ENCODE measurements around the gene CRACR2B.

The CRACR2B gene

DNA sequence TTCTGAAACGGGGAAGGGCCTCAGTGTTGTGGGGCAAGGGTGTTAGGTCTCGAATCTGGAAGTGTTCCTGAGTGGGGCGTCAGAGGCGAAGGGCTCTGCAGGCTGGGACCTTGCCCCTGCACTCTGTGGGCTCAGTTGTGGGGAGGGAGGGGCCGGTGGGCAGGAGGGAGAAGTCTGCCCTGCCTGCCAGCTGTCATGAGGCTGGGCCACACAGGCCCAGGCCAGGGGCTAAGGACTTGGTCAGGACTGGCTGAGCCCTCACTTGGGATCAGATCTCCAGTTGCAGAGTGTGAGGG, at the start of gene CRACR2B:
CRACR2B (plus strand) TSS at position 23 of the 296 bp plus-strand sequence. CDS start 689 bp downstream, outside the sequence.
- DNase-seq (ENCODE audit: low spot score) = no peak

DNA sequence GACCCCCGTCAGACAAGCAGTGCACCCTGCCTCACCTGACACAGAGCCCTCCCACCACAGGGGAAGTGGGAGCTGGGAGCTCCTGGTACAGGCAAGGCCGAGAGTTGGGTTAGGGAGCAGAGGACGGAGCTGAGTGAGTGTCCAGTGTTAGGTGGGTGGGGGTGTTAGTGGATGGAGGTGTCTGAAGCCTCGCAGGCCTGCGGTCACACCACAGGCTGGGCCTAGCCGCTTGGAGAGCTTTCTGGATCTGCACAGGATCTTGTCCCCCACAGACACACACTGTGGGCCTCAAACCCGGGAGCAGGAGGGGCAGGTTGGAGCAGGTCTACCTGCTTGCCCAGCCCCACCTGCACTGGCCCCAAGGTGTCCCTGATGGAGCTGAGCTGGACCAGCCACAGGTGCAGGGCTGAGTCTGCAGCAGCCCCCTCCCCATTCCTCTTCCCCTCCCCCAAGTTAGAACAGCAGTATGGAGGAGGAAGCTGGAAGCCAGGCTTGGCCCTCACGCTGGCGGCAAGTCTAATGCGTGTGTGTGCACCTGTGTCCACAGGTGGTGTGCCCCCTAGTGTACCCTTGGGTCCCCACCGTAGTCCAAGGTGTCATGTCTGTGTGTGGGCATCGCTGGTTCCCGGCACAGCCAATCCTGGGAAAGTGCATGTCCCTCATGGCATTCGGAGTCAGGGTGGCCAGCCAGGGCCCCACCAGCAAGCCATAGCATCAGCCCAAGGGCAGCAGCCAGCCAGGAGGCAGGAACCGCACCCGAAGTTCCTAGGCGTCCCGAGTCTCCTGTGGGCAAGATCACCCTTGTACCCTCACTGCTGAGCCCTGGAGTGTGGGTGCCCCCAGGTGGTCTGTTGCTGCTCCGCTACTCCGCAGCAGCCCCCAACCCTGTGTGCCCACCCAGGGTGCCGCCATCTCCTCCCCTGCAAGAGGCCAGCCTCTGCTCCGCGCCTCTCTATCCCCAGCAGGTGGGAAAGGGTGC, 48.5 kb upstream of the CRACR2B start:
- DNase-seq (ENCODE audit: low spot score) = no peak

DNA sequence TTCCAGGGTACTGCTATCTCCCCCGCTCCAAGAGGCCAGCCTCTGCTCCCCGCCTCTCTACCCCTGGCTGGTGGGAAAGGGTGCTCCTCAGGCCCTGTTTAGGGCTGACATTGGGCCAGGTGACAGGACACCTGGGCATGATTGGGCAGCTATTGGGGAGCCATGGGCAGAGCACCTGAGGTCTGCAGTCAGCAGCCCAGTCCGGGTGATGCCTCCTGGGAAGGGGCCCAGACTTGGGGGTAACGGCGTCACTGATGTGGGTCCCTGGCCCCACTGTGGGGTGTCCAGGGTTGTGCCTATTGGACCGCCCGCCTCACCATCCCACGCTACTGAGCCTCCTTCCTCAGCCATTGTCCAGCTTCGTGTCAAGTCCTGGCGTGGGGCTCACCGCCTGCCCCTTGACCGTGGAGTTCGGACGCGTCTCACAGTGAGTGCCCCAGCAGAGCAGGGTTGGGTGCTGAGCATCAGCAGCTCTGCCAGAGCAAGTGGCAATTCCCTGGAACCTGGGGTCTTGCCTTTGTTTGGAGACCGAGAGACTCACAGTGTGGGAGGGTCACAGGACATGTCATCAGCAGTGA, 47.7 kb upstream of the CRACR2B start:
- DNase-seq (ENCODE audit: low spot score) = no peak

DNA sequence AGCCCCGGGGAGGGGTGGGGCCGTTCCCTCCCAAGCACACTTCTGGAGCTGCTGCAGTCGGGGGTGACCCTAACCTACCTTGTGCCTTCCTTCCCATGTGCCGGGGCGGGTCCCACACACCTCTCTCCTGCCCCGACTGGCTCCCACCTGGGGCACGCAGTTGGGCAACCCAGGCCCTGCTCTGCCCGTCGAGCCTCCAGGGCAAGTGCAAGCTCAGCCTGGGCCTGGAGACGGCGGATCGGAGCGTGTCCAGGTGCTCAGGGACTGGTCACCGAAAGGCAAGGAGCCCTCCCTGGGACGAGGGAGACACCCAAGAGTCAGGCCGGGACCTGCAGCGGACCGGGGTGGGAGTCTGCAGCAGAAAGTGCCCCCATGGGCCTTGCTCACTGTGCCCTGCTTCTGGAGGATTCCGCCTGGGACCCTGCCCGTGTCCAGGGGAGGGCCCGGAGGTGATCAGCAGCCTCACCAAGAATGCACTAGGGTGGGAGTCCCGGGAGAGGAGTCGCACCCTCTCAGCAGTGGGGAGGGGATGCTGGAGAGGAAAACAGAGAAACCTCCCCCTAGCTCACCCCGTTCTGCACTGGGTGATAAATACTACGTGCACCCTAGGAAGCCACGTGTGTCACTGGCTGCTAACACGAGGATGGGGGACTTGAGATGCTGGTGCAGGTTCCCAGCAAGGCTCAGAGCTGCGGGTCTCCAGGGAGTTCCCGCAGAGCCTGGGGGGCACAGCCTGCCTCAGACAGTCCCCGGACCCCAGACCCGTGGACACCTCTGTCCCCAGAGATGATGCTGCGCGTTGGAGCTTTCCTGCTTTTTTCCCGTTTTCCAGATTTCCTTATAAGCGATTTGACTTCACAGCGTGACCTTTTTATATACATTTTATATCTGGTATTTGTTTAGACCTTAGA, 45.2 kb upstream of the CRACR2B start:
- no peak for DNase-seq (ENCODE audit: low spot score)

DNA sequence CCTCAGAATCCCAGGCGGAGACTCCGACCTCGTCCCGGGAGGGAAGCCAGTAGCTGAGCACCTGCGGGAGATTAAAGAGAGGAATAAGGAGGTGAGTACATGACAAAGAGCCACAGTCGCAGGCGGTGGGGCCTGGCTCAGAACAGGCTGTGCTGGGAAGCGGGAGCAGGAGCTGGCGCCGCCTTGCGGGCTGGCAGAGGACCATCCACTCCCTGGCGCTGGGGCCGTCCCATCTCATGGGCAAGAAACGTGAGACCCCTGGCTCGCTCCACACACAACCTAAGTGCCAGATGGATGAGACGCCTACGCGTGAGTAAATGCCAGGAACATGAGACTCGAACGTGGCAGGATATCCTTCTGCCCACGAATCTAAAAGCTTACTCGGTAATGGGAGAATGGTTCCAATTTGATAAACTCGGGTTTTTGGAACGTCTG, 44.1 kb upstream of the CRACR2B start:
- DNase-seq (ENCODE audit: low spot score) = no peak

DNA sequence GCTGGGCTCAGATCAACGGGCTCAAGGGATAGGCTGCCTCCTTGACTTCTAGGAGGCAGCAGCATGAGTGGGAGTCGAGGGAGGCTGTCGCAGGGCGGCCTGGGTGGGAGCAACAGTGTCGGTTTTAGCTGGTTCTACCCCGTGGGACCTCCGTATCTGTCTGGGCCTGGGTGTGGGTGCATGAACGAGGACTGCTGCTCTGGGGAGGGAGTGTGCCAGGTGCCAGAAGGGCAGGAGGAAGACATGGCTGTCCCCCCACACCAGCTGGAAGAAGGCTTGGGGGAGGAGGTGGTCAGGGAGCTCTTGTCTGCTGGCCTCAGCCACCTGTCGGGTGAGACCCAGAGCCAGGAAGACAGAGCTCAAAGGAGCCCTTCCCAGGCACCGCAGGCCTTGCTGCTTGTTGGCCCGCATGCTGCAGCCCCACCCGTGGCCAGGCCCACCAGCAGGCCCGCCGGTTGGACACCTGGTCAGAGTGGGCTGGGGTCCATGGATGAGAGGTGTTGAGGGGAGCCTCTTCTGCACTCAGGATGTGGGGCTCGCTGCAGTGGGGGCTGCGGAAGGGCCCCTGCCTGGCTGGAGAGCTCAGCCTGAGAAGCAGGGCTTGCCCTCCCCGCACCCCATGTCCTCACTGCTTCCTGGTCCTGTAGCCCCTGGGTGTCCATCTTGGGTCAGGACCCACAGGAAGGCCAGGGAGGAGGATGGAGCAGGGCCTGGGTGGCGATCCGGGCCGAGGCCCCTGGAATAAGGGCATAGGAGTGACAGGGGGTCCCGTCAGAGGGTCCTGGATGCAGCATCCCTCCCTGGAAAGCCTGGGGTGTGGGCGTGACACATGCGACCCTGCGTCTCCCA, 41.3 kb upstream of the CRACR2B start:
- DNase-seq (ENCODE audit: low spot score) = no peak

DNA sequence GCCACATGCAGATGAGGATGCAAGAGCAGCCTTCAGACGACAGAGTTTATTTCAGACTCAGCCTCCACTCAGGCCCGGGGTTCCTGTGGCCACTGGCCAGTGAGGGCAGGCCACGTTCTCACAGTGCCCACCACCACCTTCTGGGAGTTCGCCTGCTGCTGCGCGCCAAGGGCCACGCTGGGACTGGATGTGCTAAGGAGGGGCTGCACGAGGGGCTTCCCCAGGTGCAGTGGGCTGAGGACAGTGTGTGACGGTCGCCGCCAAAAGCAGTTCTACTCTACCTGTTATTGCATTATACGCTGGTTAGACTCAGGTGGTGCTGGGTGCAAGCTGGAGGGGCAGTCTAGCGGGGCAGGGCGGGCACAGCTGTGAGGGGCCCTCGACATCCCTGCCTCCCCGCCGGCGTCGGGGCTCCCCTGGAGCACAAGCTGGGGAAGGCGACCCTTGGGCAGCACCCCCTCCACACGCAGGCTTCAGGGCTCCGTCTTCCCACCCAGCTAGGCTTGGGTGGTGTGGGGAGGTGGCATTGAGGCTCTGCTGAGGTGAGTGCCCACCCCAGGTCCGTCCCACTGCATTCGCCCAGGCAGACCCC, 40.5 kb upstream of the CRACR2B start:
- DNase-seq (ENCODE audit: low spot score) = no peak

DNA sequence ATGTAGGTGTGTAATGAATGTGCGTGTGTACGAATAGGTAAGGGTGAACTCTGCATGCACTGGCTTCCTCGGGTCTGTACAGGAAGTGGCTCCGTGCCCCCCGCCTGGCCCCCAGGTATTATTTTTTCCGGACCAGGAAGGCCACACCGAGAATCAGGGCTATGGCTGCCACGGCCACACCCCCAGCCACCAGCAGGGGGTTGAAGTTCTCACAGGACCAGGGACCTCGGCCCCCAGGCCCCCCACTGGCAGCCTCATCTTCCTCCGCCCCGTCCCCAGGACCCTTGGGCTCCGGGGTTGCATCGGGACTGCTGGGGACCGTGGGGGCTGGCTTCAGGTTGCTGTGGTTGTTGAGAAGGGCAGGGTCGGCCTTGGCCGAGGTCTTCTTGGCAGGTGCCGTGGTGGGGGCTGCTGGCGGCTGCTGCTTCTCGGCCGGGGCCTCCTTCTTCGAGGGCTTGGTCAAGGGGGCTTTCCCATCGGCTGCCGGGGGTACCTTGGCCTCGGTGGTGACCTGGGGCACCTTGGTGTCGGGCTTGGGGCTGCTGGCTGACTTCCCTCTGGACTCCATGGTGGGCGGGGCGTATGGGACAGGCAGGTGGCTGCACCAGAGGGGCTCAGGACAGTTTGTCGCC, 39.6 kb upstream of the CRACR2B start:
- DNase-seq (ENCODE audit: low spot score) = no peak

DNA sequence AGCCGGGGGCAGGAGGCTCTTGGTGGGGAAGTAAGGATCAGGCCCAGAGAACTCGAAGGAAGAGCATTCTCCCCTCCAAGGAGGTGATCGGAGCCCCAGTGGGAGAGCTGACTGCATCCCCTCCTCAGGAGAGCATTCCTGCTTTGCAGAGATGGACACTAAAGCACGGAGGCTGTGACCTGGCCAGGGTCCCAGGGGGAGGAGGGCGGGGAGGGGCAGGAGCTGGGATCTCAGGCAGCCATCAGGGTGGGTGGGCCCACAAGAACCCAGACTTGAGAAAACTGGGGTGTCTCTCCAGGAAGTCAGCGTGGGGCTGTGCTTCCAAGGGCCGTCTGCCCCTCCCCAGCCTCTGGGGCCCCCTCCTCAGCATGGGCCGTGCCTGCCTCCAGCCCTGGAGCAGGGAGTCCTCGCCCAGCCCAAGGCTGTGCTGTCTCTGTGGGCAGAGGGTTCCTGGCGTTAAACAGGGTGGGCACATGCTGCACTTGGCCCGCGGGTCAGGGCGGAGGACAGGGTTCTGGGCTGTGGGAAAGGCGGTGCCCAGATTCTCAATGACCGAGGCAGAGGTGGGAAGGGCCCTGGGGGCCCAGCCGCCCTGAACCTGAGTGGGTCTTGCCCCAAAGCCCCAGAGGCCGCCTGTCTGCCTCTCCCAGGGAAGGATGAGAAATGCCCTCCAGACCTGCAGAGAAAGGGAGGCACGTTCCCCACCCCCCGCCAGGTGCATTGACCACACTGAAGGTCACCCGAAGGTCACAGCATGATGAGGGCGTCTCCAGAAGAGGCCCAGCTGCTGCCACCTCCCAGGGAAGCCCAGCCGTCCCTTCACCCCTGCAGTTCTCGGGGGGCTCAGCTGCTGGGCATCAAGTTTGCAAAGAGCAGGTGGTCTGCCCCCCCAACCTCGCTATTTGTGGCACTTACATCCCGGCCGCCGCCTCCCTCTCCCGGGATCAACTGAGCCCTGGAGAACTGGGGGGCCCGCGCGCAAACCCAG, 38.5 kb upstream of the CRACR2B start:
- DNase-seq (ENCODE audit: low spot score) = no peak

DNA sequence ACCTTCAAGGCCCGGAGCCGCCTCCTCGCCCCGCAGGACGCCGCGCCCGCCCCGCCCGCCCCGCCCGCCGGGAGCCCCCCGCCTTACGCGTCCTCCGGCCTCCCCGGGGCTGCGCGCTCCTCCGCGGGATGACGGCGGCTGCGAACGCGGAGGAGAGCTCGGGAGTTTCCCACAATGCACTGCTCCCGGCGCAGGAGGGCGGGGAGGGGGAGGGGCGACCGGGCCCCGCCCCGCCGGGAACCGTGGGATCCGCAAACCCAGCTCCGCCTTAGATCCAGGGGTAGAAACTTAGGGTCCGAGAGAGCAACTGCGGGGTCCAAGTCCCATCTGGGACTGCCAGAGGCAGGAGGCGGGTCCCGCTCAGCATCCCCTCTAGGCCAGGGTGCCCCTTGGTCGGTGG, 37.8 kb upstream of the CRACR2B start, which contains the start of gene CEND1:
CEND1 (minus strand) TSS at position 148 of the 400 bp plus-strand sequence. CDS start 1,514 bp downstream, outside the sequence.
- DNase-seq (ENCODE audit: low spot score) = no peak

DNA sequence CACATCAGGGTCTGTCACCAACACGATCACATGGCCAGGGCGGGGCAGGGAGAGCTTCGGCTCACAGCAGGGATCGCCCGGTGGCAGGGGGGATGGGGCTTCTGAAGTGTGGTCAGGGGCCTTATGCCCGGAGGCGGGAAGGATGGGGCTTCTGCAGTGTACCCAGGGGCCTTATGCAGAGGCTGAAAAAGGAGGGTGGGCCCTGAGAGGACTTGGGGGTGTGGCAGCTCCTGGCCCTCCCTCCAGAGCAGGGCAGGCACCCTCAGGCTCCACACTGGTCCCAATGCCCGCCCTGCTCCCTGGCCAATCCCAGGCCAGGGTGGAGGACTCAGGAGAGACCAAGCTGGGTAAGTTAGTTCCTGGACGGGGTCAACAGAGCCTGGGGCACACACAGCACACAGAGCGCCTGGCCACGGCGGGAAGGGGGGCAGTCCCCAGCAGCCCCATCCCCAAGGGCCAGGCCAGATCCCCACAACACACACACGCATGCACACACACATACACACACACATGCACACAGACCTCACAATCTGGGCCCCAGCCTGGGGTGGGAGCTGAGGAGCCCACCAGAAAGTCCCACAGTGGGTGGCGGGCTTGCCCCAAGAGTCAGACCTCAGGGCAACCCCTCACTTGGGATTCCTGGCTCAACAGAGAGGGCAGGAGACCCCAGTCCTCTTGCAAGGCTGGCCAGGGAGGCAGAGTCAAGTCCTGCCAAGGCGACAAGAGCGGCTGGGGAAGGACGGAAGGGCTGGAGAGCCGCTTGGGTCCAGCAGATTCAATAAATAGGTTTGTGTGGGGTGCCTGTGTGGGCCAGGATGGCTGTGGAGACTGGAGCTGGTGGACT, 36.8 kb upstream of the CRACR2B start:
- no peak for DNase-seq (ENCODE audit: low spot score)

DNA sequence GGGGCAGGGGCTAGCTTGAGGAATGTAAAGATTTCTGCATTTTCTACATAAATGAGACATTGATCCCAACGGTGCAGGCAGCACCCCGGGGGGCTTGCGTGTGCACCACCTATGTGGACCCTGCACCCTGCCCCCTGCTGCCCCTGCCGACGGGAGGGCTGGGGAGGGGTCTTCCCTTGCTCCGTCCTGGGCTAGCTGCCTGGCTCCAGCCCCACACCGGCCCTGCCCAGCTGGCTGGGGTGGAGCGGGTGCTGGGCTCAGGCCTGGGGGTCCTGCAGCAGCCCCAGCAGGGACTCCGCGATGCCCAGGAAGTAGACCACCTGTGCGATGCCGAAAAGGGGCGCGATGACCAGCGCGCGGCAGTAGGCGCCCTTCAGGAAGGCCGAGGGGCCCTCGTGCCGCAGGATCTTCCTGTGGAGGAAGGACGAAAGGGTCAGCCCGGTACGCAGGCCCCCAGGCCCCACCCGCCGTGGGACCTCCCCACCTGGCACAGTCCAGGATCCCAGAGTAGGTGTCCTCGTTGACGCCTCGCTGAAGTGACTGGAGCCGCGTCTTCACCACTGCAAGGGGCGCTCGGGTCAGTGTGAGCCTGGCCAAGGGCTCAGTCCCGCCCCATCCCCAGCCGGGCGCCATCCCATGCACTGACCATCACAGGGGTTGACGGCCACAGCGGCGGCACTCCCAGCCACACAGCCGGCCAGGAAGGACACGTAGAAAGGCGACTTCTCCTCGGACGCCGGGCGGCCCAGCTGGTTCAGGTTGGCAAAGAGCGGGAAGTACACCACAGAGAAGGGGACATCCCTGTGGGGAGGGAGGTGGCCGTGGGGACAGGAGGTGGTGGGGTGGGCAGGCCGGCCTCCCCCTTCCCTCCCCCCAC, 35.8 kb upstream of the CRACR2B start:
- DNase-seq (ENCODE audit: low spot score) = no peak

DNA sequence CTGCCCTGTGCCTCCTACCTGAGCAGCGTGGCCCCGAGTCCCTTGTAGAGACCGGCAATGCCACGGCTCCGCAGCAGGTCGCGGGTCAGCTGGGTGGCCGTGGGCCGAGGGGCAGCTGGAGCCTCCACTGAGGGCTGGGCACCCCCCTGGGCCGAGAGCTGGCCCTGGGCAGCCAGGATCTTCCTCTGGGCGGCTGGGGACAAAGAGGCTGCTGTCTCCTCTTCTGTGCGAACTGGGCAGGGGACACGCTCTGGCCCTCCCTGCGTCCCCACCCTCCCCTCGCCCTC, 35.2 kb upstream of the CRACR2B start:
- DNase-seq (ENCODE audit: low spot score) = no peak

DNA sequence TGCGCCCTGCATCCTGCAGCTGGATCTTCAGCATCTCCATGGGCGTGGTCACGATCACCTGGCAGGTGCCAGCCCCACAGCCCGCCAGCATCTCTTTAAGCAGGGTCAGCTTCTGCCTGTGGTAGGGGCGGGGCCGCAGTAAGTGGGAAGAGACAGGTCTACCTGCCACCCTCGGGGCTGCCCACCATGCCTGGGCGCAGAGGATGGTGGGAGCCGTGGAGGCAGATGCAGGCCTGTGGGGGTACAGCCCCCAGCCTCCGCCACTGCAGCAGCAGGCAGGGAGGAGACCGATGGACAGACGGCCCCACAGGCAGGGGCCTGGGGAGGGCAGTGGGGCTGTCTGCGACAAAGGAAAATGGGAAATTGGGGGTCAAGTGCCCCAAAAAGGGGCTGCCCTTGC, 34.8 kb upstream of the CRACR2B start:
- no peak for DNase-seq (ENCODE audit: low spot score)

DNA sequence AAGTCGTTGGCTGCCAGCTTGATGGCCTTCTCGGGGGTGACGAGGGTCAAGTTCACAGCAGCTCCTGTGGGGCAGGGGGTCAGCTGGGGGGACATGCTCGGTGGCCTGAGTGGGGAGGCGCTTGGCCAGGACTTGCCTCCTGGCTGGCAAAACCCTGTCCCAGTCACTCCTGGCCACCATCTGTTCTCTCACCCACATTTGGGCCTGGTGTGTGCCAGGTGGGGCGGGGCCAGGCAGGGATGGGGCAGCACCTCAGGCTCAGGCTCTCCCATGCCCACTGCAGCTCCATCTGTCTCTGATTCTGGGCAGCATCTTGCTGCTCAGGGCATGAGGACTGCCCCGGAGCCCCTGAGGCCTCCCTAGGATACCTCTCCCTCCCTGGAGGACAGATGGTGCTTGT, 34.2 kb upstream of the CRACR2B start:
- DNase-seq (ENCODE audit: low spot score) = no peak

DNA sequence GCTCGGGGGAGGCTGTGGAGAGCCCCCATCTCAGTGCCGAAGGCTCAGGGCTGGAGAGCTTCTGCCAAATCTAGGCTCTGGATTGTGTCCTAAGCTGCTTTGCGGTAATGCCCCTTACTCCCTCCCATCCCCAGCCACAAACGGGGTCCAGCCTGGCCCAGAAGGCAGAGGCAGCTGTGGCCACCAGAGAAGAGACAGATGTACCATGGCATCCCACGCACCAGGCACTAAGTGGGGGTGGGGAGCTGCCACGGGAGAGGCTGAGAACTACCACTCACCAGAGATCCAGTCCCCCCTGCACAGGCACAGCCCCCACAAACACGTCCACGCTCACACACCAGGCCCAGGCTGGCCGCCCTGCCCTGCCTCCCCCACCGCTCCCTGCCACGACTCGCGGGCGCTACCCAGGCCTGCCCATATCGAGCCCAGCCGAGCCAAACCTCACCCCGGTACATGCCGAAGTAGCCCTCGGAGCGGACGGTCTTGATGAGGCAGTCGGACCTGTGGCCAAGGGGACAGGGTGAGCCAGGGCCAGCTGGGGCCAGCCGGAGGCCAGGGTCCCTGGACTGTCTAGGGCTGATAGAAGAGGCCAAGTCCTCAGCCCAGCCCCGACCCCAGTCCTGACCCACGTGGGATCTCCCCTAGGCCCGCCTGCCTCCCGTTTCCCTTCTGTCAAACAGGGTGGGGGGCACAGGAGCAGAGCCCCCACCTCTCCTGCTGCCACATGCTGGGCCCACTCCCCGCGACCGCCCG, 33.5 kb upstream of the CRACR2B start:
- DNase-seq (ENCODE audit: low spot score) = no peak
